NCI-H1092 treated with DMSO at 0.1 percent for 48 hours (cell line): ENCODE results near the gene CHRNA9.

Source experiments
- DNase-seq: peaks from one replicate; lab custom pipeline; 2025; lab: John Stamatoyannopoulos, UW

The CHRNA9 gene

GRCh38 chr4:40309250-40309774 lies 25.8 kb upstream of the CHRNA9 start:
- no peak for DNase-seq

- DNase-seq, result no peak
Observed at GRCh38 chr4:40310225-40310624, 24.9 kb upstream of the CHRNA9 start.

GRCh38 chr4:40311811-40312346 lies 23.3 kb upstream of the CHRNA9 start:
- DNase-seq, result no peak

- DNase-seq, result no peak
Observed at GRCh38 chr4:40314951-40315350, 20.2 kb upstream of the CHRNA9 start.

DNA sequence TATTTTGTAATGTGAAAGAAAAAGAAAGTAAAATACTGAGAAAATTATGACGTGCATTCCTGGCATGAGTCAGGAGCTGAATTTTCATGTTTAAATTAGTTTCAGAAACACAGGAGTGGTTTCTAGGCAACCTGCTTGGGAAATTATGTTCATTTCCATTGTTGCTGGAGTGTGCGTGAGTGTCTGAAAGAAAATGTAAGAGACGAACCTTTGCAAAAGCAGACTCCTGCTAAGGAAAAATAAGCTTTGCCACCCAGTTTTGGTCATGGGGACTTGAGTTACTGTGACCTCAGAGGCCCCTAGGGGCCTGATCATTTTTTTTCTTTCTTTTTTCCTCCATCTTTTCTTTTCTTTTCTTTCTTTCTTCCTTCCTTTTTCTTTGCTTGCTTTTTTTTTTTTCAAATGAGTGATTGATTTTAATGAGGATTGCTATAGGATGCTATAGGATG lies 18.8 kb upstream of the CHRNA9 start:
- DNase-seq, result no peak

- no peak for DNase-seq
Observed at GRCh38 chr4:40316782-40317635, 18.1 kb upstream of the CHRNA9 start.

DNA sequence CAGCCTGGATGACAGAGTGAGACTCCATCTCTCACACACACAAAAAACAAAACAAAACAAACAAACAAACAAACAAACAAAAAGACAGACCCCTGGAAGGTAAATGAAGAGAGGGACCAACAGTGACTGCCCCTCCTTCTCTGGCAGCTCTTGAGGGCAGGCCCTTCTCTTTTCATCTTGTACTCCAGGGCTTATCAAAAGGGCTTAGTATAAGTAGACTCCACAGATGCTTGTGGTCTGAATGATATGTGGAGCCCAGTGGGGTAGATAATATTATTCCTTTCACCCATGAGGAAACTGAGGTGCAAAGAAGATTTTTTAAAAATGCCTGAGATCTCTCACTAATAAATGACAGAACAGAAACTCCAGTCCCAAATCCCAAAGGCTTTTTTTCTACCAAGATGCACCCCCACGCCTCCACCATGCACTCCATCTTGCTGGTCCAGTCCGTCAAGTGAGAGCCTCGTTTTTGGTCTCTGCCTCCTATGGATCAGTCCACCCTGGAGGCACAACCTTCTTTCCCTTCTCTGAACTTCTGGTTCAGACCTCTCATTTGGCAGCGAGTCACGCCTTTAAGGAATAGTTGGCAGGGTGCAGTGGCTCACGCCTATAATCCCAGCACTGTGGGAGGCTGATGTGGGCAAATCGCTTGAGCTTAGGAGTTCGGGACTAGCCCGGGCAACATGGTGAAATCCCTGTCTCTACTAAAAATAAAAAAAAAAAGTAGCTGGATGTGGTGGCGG lies 17.0 kb upstream of the CHRNA9 start:
- no peak for DNase-seq

DNA sequence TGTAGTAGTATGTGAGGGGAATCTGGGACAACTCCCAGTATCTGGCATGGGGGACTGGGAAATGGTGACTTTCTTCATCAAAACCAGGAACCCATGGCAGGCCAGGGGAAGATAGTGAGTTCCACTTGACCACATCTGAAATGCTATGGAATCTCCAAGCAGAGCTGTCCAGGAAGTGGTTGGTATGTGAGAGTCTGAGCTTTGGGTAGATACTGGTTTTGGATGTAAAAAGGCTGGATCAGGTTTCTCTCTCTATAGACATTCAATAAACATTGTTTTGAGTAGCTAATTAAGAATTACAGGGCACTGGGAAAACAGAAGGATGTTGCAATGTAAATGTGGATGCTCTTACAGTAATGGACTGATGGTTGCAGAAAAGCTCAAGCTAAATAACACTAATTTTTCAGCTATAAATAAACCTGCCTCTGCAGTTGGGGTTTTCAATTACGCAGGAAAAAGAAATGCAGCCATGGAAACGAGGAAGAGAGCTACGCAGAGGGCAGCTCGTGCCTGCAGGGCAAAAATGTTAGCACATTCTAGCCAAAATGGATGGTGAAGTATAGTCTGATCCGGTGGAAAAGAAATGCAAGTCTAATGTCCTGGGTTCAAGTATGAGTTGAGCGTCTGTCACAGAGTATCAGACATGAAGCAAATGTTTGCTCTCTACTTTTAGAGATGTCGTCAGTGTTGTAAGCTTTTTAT lies 13.4 kb upstream of the CHRNA9 start:
- peak; percentile 64 for DNase-seq

GRCh38 chr4:40322811-40323210 lies 12.3 kb upstream of the CHRNA9 start:
- DNase-seq, result no peak

GRCh38 chr4:40323866-40324265 lies 11.3 kb upstream of the CHRNA9 start:
- DNase-seq, result no peak

- peak; percentile 77 for DNase-seq
Observed at GRCh38 chr4:40325406-40326019, 9.6 kb upstream of the CHRNA9 start.

- DNase-seq, result no peak
Observed at GRCh38 chr4:40327340-40327739, 7.8 kb upstream of the CHRNA9 start.

DNA sequence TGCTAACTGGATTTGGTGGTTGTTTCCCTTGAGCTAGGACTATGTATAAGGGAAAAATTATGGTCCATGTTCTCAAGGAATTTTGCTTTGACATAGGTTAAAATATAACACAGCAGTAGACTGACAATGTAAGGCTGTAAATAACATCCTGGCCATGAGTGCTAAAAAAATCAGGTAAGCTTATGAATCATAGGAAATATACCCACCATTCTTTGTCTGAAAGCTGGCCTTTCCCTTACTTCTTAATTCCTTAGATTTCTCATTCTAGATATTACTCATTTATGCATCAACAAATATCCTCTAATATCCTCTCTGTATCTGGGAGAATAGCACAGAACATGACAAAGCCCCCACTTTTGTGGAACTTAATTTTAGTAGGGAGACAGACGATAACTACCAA lies 6.8 kb upstream of the CHRNA9 start:
- DNase-seq, result no peak

DNA sequence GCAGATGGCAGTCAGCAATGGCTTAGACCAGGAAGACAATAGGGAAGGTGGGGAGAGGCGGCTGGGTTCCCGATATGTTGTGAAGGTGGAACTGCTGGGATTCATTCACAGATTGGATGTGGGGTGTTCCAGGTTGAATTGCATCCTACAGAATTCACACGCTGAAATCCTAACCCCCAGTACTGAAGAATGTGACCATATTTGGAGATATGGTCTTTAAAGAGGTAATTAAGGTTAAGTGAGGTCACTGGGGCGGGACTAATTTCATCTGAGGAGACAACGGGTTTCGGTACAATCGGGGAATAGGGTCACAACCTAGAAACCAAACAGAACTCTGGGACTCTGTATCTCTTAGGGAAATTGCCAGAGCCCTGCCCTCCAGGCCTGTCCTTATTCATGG lies 5.3 kb upstream of the CHRNA9 start:
- no peak for DNase-seq

DNA sequence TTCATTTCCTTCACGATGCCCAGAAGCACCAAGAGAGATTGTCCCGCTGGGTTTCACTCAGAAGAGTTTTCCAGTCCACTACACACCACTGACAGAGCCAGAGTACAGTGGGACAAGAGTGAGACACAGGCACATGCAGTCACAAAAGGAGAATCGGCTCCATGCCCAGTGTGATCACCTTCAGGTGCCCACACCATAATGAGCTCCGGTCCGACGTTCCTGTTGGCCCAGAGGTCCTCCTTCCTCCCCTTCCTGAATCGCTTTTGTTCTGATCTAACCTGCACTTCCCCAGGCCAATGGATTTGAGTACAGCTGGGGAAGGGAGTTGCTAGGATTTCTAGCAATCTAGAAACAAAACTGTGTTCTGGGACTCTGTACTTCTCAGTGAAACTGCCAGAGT lies 4.6 kb upstream of the CHRNA9 start:
- DNase-seq, result no peak

- no peak for DNase-seq
Observed at GRCh38 chr4:40331101-40331745, 3.9 kb upstream of the CHRNA9 start.

- DNase-seq, result no peak
Observed at GRCh38 chr4:40331961-40332360, 3.2 kb upstream of the CHRNA9 start.

GRCh38 chr4:40333921-40334352 lies 1.2 kb upstream of the CHRNA9 start:
- DNase-seq, result peak; percentile 53

GRCh38 chr4:40335525-40335894 lies 377 bp downstream of the CHRNA9 start:
- no peak for DNase-seq

DNA sequence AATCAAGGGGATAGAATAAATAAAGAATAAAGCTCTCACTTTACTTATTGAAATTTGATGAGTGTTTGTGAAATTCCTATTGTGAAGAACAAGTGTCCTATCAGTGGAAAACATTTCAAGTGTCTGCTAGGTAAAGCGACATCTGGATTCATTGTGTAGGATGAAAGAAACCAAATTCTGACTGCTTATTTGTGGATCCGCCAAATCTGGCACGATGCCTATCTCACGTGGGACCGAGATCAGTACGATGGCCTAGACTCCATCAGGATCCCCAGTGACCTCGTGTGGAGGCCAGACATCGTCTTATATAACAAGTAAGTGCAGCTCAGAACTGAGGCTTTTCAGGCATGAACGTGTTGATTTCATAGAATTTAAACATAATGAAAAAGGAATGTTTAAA lies 1.9 kb downstream of the CHRNA9 start:
- DNase-seq, result peak; percentile 66

- DNase-seq, result no peak
Observed at GRCh38 chr4:40337523-40337922, 2.4 kb downstream of the CHRNA9 start.
